G401.6 (cell line): ENCODE measurements around the gene FMN1.

Experiments used
- FAIRE-seq: peaks from 2 replicates; lab custom pipeline; 2012; peaks lifted over from hg19 to GRCh38; lab: Jason Lieb, UNC

FMN1 gene

GRCh38 chr15:33009603-33010002 lies 184.9 kb downstream of the FMN1 start:
- no peak for FAIRE-seq

GRCh38 chr15:33009026-33009425 lies 185.5 kb downstream of the FMN1 start:
- no peak for FAIRE-seq

GRCh38 chr15:33008284-33008995 lies 186.1 kb downstream of the FMN1 start:
- FAIRE-seq, result no peak

DNA sequence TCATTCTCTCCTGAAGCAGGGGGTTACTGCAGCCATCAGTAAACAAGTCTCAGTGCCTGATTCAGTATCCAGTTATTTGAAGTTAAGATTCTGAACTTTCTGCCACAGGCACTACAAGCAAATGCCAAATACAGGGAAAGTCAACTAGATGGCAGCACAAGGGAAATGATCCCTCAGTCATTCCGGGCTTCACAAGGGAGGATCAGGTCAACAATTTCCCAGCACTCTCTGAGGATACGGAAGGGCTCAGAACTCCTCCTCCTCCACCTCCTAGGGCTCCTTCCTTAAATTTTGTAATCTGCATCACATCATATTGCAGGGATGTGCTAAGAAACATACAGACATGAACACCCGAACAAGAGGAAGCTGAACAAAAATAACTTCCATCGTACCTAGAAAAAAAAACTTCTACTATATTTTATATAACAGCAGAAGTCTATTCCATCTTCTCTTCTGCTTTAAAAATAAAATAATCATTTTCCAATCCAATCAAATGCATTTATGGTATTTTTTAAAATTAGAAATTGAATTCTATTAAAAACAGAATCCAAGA lies 187.1 kb downstream of the FMN1 start:
- no peak for FAIRE-seq

DNA sequence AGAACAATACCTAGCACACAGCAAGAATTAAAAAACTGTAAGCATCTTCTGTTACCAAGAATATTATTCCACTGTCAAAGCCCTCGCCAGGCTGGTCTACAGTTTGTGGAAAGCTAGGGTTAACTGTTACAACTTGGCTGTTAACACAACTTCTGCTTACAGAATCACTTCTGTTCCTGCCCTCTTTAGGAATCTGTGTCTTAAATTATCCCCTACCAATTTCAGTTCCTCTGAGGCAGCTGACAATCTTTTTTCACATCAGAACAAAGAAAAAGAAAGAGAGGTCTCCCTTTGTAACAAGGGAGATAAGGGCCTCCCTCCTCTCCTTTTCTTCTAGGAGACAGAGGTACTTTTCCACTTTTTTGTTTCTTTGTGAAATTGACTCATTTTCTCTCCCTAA lies 188.9 kb downstream of the FMN1 start:
- FAIRE-seq, result no peak

DNA sequence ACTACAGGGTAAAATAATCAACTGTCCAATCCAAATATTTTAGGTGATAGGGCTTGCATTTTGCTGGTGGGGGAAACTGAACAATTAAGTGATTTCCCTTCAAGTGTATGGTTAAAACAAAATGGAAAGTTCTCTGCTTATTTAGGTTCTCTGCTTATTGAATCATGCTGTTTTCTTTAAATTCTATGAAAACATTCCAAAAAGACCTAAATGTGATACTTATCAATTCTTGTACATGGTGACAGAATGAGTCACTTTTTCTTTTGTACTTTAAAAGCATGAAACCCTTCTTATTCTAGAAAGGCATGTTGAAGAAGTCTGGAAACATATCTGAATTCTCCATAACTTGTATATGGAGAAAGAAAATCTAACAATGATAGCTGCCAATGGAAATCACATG lies 192.6 kb downstream of the FMN1 start:
- no peak for FAIRE-seq

GRCh38 chr15:32998979-32999672 lies 195.4 kb downstream of the FMN1 start:
- FAIRE-seq, result no peak

DNA sequence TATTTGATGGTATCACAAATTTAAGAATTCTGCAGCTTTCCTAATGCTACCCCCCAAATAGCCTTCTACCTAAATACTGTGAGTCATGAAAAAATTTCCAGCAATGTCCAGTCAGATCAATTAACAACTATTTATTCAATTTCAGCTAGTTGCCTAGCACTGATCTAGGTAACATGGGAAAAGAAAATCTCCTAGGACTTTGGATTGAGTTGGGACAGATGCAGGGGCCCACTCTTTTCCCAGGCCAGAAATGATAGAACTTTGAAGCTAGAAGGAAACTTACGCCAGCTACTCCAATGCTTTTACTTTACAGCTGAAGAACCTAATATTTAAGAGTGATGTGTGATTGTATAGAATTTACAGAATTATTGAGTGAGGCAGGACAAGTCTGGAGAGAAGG lies 196.3 kb downstream of the FMN1 start:
- no peak for FAIRE-seq

DNA sequence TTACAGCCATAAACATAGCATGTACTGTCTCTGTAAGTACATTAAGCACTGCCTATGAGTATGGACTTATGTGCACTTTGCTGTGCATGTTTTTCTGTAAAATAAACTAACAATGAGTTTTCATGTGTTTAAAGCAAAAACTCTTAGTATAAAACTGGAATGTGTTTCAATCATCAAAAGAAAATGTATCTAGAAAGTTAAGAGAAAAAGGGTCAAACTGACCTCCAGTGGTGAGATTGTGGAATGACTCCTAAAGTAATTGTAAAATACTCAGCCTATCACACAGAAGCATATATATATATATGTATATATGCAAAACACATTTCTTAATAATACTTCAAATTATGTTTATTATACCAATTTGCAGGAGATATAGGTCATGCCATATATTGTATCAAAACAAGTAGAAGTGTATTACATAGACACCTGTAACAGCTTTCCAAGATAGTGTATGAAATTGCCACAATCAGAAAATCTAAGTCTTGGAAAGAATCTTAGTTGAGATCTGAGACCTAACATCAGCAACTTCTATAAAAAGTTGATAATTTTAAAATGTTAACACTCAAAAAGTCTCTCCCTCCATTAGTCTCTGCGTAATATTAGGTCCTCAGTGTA lies 199.6 kb downstream of the FMN1 start:
- FAIRE-seq, result peak; percentile 95

GRCh38 chr15:32993285-32993684 lies 201.2 kb downstream of the FMN1 start:
- FAIRE-seq, result no peak

GRCh38 chr15:32991619-32992111 lies 202.8 kb downstream of the FMN1 start:
- FAIRE-seq, result no peak

- no peak for FAIRE-seq
These were observed 204.4 kb downstream of the FMN1 start for GRCh38 chr15:32990071-32990470.

- FAIRE-seq, result no peak
These were observed 207.4 kb downstream of the FMN1 start for GRCh38 chr15:32987067-32987466.

- no peak for FAIRE-seq
These were observed 208.4 kb downstream of the FMN1 start for GRCh38 chr15:32986147-32986546.

GRCh38 chr15:32983679-32984078 lies 210.8 kb downstream of the FMN1 start:
- FAIRE-seq, result no peak

- no peak for FAIRE-seq
These were observed 212.5 kb downstream of the FMN1 start for GRCh38 chr15:32982001-32982400.

GRCh38 chr15:32981536-32981935 lies 213.0 kb downstream of the FMN1 start:
- no peak for FAIRE-seq

GRCh38 chr15:32979710-32980109 lies 214.8 kb downstream of the FMN1 start:
- no peak for FAIRE-seq

DNA sequence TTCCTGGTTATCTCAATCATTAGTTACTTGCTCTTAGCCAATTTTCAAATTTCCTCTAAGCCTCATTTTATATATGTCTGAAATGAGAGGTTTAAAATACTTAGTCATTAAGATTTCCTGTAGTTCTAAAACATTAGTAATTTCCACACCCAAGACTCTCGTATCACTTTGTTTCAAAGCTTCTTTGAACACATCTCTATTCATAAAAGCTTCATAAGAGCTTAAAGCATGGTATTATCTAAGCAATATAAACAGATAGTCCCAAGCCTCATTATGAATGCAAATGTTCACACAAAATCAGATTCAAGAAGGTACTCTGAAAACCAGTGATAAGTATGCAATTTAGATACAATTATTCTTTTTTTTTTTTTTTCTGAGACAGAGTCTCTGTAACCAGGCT lies 217.0 kb downstream of the FMN1 start:
- no peak for FAIRE-seq

- FAIRE-seq, result no peak
These were observed 219.8 kb downstream of the FMN1 start for GRCh38 chr15:32974691-32975090.

GRCh38 chr15:32972686-32973085 lies 221.8 kb downstream of the FMN1 start:
- no peak for FAIRE-seq

GRCh38 chr15:32970847-32971246 lies 223.7 kb downstream of the FMN1 start:
- no peak for FAIRE-seq

DNA sequence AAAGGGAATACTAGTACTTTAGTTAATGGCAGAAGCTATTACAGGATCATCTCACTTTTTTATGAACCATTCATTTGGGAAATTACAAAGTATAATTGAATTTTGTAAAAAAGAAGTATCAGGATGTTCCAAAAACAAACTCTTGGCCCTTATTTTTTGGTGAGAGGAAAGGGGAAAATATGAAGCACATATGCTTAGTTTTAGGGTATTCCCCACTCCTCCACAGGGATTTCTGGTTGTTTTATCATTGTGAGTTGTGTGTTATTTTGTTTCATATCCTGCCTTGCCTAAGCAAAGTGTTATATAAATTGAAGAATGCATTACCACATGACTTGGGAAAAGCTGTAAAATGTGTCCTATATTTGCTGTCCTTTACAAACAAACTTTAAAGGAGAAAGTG lies 227.0 kb downstream of the FMN1 start:
- no peak for FAIRE-seq
